Ovary (tissue), 9 donors: ENCODE data around the gene CD38. TPM values are rescaled to one million over a fixed set of nuclear protein-coding genes. Genes with fewer than 3 reads are reported as not detected.

Experiments used
- DNase-seq, 5 donors: peaks; one replicate each; pipeline ENCODE4 v3.0.0-alpha.2; 2019 to 2020
- H3K27ac ChIP-seq, 2 donors: fragments of 200-600 bp; one replicate each; pipeline versions ENCODE4 v1.5.1 to v1.8.0; 2019 to 2022
- H3K27me3 ChIP-seq: fragments of 200-600 bp; one replicate; pipeline ENCODE4 v1.8.0; 2022
- H3K36me3 ChIP-seq: fragments of 200-600 bp; sonication (generic); one replicate; pipeline ENCODE4 v1.5.1; 2019
- H3K4me1 ChIP-seq: one replicate; pipeline ENCODE4 v1.8.1; 2013; ENCODE audit warnings: mild to moderate bottlenecking, moderate library complexity; ENCODE audit not compliant: insufficient read depth
- H3K4me3 ChIP-seq: fragments of 200-600 bp; sonication (generic); one replicate; pipeline ENCODE4 v1.5.1; 2017
- H3K9me3 ChIP-seq, 2 donors: fragments of 200-600 bp in 1 of 2; sonication (generic) in 1 of 2; one replicate each; pipeline versions ENCODE4 v1.5.1 to v1.8.1; 2013 to 2019; ENCODE audit warnings: mild to moderate bottlenecking in 1 of 2, moderate library complexity in 1 of 2
- CTCF ChIP-seq, 3 donors: fragments of 450-650 bp in 2 of 3; fragments of 200-600 bp in 1 of 3; IDR thresholded peaks; one replicate each; pipeline versions ENCODE4 v1.5.1 to v1.8.0; 2016 to 2022; ENCODE audit warnings: antibody characterized with exemption in 3 of 3, mild to moderate bottlenecking in 1 of 3
- EP300 ChIP-seq: sonication (generic); formaldehyde crosslinking; IDR thresholded peaks from one replicate; pipeline ENCODE4 v1.6.1; 2017; ENCODE audit warnings: antibody characterized with exemption
- POLR2A ChIP-seq: fragments of 450-650 bp; IDR thresholded peaks from one replicate; pipeline ENCODE4 v1.6.1; 2017; ENCODE audit warnings: antibody characterized with exemption, mild to moderate bottlenecking, moderate library complexity
- WGBS, 3 donors: extraction: QIAGEN DNeasy Blood & Tissue Kit in 1 of 3; methylation state at CpG; one replicate each; pipeline versions ENCODE4 v1.1.5 to v1.1.7; 2013 to 2017; 5-methylcytosine and 5-hydroxymethylcytosine counted together
- intact Hi-C, 4 donors: fragments of 100-400 bp; cut with DNase I; formaldehyde crosslinking; loops; one replicate each; pipeline versions ENCODE4 v1.11.0 to v1.15.1; 2022 to 2023
- polyA plus RNA-seq, 2 donors: library from polyadenylated mRNA; stranded (reverse); fragments of 200-250 nt in 1 of 2; fragments of 350-450 nt in 1 of 2; fragmentation: Illumina TruSeq in 1 of 2; extraction: RNeasy Lipid Tissue Mini Kit (QIAGEN cat#74804) in 1 of 2; gene quantifications; one replicate each; pipeline ENCODE4 v1.2.3, GENCODE V29; 2013 to 2014
- total RNA-seq, 7 donors: library from RNA; depleted of rRNA in 2 of 7; stranded (reverse); fragments of >200 nt in 2 of 7; fragmentation: NEBNext Ultra II Directional in 3 of 7; extraction: Animal tissue kit (Norgen Biotek cat#: 25700) in 3 of 7; gene quantifications; one replicate each; pipeline versions ENCODE4 v1.1.0 to v1.2.4, GENCODE V29; 2016 to 2023
- donor health status: DM: no; HTN: no; CAD: no; lungs with moderate emphysema.
- donor health status: DM: no; HTN: no; CAD: no.
- donor health status: Bipolar disorder and iron deficiency.
- donor health status: DM: yes; HTN: yes; CAD: no.
- donor health status: DM: no; HTN: no; CAD: no.
- donor health status: DM: yes; HTN: yes; CAD: no.

Gene CD38
- total and polyA plus RNA-seq, 9 donors = 0.23 to 9.5 (median 0.97) TPM

- intact Hi-C loops = no loop called here
- DNase-seq = no peak
- H3K9me3 ChIP-seq = no peaks in the 10 kb centered on the region
Measured at GRCh38 chr4:15811703-15812337, 33.7 kb downstream of the CD38 start.

DNA sequence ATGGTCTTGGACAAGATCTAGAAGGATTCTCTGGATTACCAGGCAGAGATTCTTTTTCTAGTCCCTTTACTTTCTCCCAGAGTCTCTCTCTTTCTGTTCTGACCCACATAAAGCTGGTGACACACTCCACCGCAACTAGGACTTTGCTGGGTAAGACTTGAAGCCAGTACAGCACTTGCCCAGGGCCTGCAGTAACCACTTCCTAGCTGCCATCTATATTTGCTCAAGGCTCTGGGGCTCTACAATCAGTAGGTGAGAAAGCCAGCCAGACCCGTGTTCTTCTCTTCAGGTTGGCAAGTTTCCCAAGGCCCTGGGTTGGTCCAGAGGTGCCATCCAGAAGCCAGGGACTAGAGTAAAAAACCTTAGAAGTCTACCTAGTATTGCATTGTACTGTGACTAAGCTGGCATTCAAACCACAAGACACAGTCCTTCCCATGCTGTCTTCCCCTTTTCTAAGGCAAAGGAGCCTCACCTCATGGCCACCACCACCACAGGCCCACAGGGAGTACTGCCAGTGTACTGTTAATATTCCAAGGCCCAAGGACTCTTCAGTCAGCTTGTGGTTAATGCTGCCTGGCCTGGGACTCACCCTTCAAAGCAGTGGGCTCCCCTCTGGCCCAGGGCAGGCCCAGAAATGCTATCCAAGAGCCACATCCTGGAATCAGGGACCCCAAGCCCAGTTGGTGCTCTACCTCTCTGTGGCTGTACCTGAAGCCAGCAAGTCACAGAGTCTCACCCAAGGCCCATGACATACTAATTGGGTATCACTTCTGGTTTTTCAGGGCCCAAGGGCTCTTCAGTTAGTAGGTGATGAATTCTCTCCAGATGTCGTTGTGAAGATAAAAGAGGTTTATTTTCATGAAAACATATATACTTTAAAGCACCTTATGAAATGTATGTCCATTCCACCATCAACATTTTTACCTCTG, 54.7 kb downstream of the CD38 start:
- Histone ChIP-seq H3K4me1 (no peaks in the 10 kb centered on the region), H3K27ac (no peak overlapping the region)
- WGBS, 3 donors = 79 to 85% (median 81%) methylated on average over 3 of the region's 3 CpGs

More at GRCh38 chr4:15811703-15812337, 33.7 kb downstream of the CD38 start:
- Histone ChIP-seq H3K4me3 (no peak overlapping the region), H3K27me3 (no peaks in the 10 kb centered on the region), H3K4me1 (no peaks in the 10 kb centered on the region), H3K27ac (no peak overlapping the region), H3K36me3 (no peaks in the 10 kb centered on the region)
- TF ChIP-seq EP300 (no peak), POLR2A (no peak), CTCF (IDR thresholded peaks at IDR 0.05) (no peak)
- 64 to 76% (median 73%) methylated on average over 2 of the region's 2 CpGs for WGBS, 3 donors

DNA sequence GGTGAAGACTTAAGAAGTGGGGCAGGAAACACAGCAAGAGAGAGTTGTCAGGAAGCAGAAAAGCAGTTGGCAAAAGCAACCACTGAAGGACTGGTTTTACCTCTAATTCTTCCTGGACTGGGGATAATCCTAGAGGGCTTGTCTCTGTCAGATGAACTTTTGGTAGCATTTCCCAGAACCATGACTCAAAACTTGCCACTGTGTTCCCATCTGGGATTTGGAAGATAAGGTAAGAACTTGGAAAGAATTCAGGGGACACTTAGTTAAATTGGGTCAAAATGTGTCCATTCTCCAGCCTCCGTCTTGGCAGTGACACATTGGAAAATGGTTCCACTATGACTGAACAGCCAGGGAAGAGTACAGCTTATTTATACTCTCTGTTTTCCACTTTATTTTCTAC, 55.7 kb downstream of the CD38 start:
- DNase-seq = no peak
- H3K4me1 ChIP-seq = no peaks in the 10 kb centered on the region
- WGBS, 3 donors = 83 to 91% (median 89%) methylated on average over 1 of the region's 1 CpG
- intact Hi-C loops = no loop called here
- H3K4me3 ChIP-seq = no peak overlapping the region
- no peaks in the 10 kb centered on the region for H3K36me3 ChIP-seq
- no peaks in the 10 kb centered on the region for H3K9me3 ChIP-seq
- H3K27me3 ChIP-seq = no peaks in the 10 kb centered on the region
- no peak overlapping the region for H3K27ac ChIP-seq
- TF ChIP-seq CTCF (IDR thresholded peaks at IDR 0.05) (no peak), EP300 (no peak), POLR2A (no peak)

More for the DNA sequence above, 54.7 kb downstream of the CD38 start:
- no peaks in the 10 kb centered on the region for H3K36me3 ChIP-seq
- no peaks in the 10 kb centered on the region for H3K9me3 ChIP-seq
- TF ChIP-seq POLR2A = no peak
- no peak for TF ChIP-seq CTCF (IDR thresholded peaks at IDR 0.05)
- TF ChIP-seq EP300 = no peak
- intact Hi-C loops = no loop called here
- H3K4me3 ChIP-seq = no peak overlapping the region
- no peaks in the 10 kb centered on the region for H3K27me3 ChIP-seq
- DNase-seq = no peak

GRCh38 chr4:15836362-15836761, 58.2 kb downstream of the CD38 start:
- intact Hi-C loops = no loop called here
- H3K36me3 ChIP-seq = no peaks in the 10 kb centered on the region
- TF ChIP-seq CTCF (IDR thresholded peaks at IDR 0.05) (no peak), EP300 (no peak), POLR2A (no peak)

More at GRCh38 chr4:15836362-15836761, 58.2 kb downstream of the CD38 start:
- no peak for DNase-seq
- Histone ChIP-seq H3K27ac (no peak overlapping the region), H3K4me1 (no peaks in the 10 kb centered on the region), H3K9me3 (no peaks in the 10 kb centered on the region), H3K4me3 (no peak overlapping the region), H3K27me3 (no peaks in the 10 kb centered on the region)
